ENCODE results near the gene MANSC4. TPM values are rescaled to one million over a fixed set of nuclear protein-coding genes. Genes with fewer than 3 reads are reported as not detected.
A peak's percentile ranks its signal among the peaks of the same experiment; 100 is the strongest.

The MANSC4 gene
- total RNA-seq = not detected in 2 replicates

DNA sequence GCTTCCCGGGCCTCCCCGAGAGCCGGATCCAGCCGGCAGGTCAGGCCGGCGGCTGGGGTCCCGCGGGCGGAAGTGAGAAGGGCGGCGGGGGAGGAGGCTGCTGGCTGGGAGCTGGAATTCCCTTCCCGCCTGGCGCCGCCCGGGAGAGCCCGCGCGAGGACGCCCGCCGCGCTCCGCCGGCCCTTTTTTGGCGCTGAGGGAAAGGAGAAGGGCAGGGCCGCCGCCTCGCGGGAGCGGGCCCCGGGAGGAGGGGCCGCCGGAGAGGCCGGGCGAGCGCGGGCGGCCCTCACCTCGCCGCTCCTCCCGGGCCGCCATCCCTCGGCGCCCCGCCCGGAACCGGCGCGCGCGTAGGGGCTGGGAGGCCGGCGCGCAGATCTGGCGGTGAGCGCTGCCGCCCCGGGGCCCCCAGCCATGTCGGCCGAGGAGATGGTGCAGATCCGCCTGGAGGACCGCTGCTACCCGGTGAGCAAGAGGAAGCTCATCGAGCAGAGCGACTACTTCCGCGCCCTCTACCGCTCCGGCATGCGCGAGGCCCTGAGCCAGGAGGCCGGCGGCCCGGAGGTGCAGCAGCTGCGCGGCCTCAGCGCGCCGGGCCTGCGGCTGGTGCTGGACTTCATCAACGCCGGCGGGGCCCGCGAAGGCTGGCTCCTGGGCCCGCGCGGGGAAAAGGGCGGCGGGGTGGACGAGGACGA, at the start of gene MANSC4, which contains the start of gene KLHL42:
Gene MANSC4, minus strand, starts transcription at position 317 of the 692 bp plus-strand sequence. CDS start 8,960 bp downstream, outside the sequence.
Gene KLHL42, plus strand, starts transcription at position 314 of the 692 bp plus-strand sequence. Its CDS starts 98 bp downstream, at position 412.
- Mint-ChIP-seq H3K36me3 (ENCODE audit: low read depth) (peaks cover 26% of the 10 kb centered on the region), H3K27ac (peak within 1 kb of the TSS; percentile 81), H3K9me3 (no peaks in the 10 kb centered on the region), H3K4me1 (ENCODE audit: low read depth) (peaks cover 28% of the 10 kb centered on the region), H3K27me3 (ENCODE audit: low read depth) (peaks cover 18% of the 10 kb centered on the region), H3K4me3 (ENCODE audit: low read depth) (peak within 1 kb of the TSS; percentile 80)
- peak; percentile 65 for DNase-seq (ENCODE audit: low spot score)
- intact Hi-C loops (cut with micrococcal nuclease) = loop anchor here (2.0 to 5.0 kb wide), 3 partner anchors 17 to 48 kb away; no protein-coding TSS in a partner anchor

DNA sequence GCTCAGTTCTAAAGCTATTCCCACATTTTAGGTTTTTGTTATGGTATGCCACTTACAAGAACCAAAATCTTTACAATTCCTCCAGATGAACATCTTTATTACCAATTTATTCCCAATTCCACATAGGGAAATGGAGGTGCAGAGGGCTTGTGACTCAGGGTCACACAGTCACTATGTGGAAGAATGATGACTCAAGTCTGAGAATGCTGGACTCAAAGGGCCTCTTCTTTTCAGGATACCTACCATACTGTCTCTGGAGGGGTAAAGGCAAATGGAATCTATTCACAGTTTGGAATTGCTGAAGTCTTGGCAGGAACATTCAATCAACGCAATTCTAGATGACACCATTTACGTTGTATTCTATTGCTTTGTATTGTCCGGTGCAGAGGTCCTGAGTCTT, 48.2 kb upstream of the MANSC4 start:
- peaks cover 19% of the 10 kb centered on the region for H3K4me1 Mint-ChIP-seq (ENCODE audit: low read depth)
- DNase-seq (ENCODE audit: low spot score) = no peak

DNA sequence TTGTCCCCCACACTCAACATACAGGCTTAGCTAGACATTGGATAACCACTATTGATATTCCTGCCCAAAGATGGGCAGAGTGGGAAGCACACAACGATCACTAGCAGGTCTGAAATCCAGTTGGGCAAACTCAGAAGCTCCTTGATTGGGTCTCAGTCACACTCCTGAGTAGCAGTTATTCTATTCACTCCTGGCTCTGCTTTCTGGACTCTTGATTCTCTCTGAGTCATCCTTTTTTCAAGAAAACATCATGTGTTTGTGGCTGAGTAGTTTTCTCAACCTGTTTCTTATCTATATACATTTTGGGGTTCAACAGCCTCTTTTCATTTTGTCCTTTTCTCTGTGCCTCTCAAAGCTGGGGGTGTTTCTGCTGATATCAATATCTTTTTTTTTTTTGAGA, 46.0 kb upstream of the MANSC4 start:
- Mint-ChIP-seq H3K9me3 (no peaks in the 10 kb centered on the region), H3K27ac (no peak overlapping the region), H3K4me1 (ENCODE audit: low read depth) (peaks cover 38% of the 10 kb centered on the region), H3K27me3 (ENCODE audit: low read depth) (peaks cover 25% of the 10 kb centered on the region), H3K4me3 (ENCODE audit: low read depth) (no peak overlapping the region), H3K36me3 (ENCODE audit: low read depth) (no peaks in the 10 kb centered on the region)
- no peak for DNase-seq (ENCODE audit: low spot score)
- intact Hi-C loops (cut with micrococcal nuclease) = no loop called here

More for the DNA sequence above, 48.2 kb upstream of the MANSC4 start:
- H3K27ac Mint-ChIP-seq = no peak overlapping the region
- no peaks in the 10 kb centered on the region for H3K9me3 Mint-ChIP-seq
- H3K4me3 Mint-ChIP-seq (ENCODE audit: low read depth) = no peak overlapping the region
- intact Hi-C loops (cut with micrococcal nuclease) = no loop called here
- peaks cover 33% of the 10 kb centered on the region for H3K27me3 Mint-ChIP-seq (ENCODE audit: low read depth)
- no peaks in the 10 kb centered on the region for H3K36me3 Mint-ChIP-seq (ENCODE audit: low read depth)

DNA sequence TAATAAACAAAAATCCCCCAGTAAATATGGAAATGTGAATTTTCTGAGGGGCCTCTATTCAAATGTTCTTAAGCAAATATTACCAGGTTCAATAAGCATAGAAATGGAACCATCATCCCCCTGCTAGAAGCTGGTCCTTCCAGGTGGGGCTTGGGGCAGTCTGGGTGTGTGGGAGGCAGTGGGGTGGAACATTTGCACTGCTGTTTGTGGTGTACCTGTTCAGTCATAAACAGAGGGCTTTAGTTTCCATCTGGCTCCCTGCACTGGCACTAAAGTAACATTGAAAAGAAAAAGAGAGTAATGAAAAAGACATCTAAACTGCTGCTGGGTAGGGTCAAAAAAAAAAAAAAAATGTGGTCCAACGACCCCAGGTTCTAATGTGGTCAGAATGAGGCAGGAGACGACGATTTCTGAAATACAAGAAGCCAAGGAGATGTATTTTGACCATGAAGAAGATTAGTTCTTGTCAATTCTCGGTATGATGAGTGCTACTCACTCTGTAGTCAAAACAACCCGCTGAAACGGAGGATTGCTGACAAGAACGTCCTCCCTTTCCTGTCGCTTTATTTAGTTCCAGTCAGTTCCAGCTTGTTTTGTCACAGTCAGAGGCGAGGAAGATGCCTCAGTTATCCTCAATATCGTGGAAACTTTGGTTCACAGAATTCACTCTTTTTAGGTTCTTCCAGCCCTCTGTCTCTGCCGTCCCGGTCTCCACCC, 44.2 kb upstream of the MANSC4 start:
- Mint-ChIP-seq H3K4me1 (ENCODE audit: low read depth) (peaks cover 39% of the 10 kb centered on the region), H3K27me3 (ENCODE audit: low read depth) (peaks cover 31% of the 10 kb centered on the region), H3K36me3 (ENCODE audit: low read depth) (no peaks in the 10 kb centered on the region), H3K27ac (peak overlapping the region; percentile 67), H3K9me3 (no peaks in the 10 kb centered on the region), H3K4me3 (ENCODE audit: low read depth) (no peak overlapping the region)
- intact Hi-C loops (cut with micrococcal nuclease) = loop anchor here (5.0 kb wide), 2 partner anchors 492 to 1278 kb away; partner anchors contain the start of gene BMAL2
- DNase-seq (ENCODE audit: low spot score) = no peak

DNA sequence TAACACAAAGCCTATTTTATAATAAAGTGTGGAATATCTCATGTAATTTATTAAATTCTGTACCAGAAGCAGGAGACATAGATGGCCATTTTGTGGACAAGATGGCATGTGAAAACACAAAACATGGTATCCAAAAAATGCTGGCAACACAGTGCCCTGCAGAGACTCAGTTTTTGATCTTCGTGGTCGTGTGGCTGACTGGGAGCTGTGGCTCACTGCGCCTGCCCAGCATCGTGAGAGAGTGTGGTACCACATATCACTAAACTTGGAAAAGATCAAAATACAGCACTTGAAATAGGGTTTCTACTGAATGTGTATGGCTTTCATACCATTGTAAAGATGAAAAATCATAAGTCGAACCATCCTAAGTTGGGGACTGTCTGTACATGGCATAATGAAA, 43.0 kb upstream of the MANSC4 start:
- Mint-ChIP-seq H3K27me3 (ENCODE audit: low read depth) (peaks cover 33% of the 10 kb centered on the region), H3K36me3 (ENCODE audit: low read depth) (no peaks in the 10 kb centered on the region)
- intact Hi-C loops (cut with micrococcal nuclease) = loop anchor here (2.0 to 5.0 kb wide), 5 partner anchors 42 to 1279 kb away; partner anchors contain the start of genes BMAL2, KLHL42 and MANSC4

DNA sequence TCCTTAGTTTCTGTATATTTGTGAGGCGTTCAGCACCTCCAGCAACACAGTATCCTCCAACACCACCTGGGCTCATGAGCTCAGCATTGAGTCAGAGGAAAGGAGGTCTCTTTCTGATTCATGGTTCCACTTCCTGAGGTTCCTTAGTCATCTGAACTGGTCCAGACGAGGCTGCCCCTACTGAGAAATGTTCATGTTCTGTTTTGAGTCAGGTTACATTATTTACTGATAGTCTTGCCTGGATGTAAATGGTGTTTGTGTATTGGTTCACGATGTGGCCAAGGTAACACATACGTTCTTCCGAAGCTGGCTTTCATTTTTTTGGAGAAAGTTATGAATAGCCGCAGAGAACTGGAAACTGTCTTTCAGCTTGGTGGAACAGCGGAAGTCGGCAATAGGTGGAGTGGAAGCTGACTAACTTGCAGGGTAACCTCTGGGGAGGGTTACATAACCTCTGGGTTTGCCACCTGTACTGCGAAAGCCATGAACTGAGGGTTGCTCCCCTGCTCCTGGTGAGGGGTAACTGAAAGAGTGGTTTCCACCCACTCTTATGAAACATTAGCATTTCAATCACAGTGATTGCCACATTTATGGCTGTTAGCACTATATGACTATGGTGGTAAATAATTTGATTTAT, 42.2 kb upstream of the MANSC4 start:
- H3K27me3 Mint-ChIP-seq (ENCODE audit: low read depth) = peaks cover 36% of the 10 kb centered on the region
- intact Hi-C loops (cut with micrococcal nuclease) = loop anchor here (1.0 to 5.0 kb wide), 15 partner anchors 20 to 1280 kb away; partner anchors contain the start of genes BMAL2, CCDC91, KLHL42 and MANSC4
- peaks cover 42% of the 10 kb centered on the region for H3K4me1 Mint-ChIP-seq (ENCODE audit: low read depth)

More for the DNA sequence above, 43.0 kb upstream of the MANSC4 start:
- no peak for DNase-seq (ENCODE audit: low spot score)
- H3K27ac Mint-ChIP-seq = no peak overlapping the region
- no peaks in the 10 kb centered on the region for H3K9me3 Mint-ChIP-seq
- no peak overlapping the region for H3K4me3 Mint-ChIP-seq (ENCODE audit: low read depth)
- peaks cover 42% of the 10 kb centered on the region for H3K4me1 Mint-ChIP-seq (ENCODE audit: low read depth)

DNA sequence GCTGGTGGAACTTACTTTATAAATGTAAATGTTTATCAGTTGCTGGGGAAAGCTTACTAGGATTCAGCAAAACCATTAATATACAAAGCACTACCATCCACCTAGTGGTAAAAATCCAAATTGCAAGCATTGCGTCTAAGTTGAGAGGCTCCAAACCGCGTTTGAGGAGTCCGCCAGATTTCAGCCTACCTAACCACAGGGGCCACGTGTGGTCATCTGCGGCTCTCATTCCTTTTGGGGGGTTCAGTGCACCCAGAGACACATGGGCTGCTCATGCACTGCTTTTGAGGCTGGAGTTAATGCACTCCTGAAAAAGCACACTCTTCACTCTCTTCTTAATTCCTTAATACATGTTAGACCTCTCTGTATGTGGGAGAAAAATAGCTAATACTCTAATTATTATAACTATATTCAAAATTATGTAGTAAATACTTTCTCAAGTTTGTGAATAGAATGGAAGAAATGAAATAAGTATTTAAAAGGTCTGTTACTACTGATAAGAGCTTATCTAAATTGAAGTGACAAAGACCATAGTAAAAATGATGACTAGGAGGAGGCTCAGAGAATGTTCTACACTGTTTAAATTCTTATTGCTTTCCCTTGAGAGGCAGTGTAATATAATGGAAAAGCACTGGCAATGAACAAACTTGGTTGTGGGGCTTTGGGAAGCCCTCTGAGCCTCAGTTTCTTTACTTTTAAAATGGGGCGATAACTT, 41.4 kb upstream of the MANSC4 start:
- H3K9me3 Mint-ChIP-seq = no peaks in the 10 kb centered on the region
- no peaks in the 10 kb centered on the region for H3K36me3 Mint-ChIP-seq (ENCODE audit: low read depth)
- no peak for DNase-seq (ENCODE audit: low spot score)
- H3K4me3 Mint-ChIP-seq (ENCODE audit: low read depth) = no peak overlapping the region
- peaks cover 36% of the 10 kb centered on the region for H3K27me3 Mint-ChIP-seq (ENCODE audit: low read depth)
- intact Hi-C loops (cut with micrococcal nuclease) = loop anchor here (2.0 to 5.0 kb wide), 3 partner anchors 119 to 1281 kb away; partner anchors contain the start of gene BMAL2
- peaks cover 44% of the 10 kb centered on the region for H3K4me1 Mint-ChIP-seq (ENCODE audit: low read depth)
- H3K27ac Mint-ChIP-seq = no peak overlapping the region

More for the DNA sequence above, 42.2 kb upstream of the MANSC4 start:
- Mint-ChIP-seq H3K27ac (peak overlapping the region; percentile 84), H3K36me3 (ENCODE audit: low read depth) (no peaks in the 10 kb centered on the region), H3K9me3 (no peaks in the 10 kb centered on the region), H3K4me3 (ENCODE audit: low read depth) (peak overlapping the region; percentile 10)
- DNase-seq (ENCODE audit: low spot score) = peak; percentile 24

DNA sequence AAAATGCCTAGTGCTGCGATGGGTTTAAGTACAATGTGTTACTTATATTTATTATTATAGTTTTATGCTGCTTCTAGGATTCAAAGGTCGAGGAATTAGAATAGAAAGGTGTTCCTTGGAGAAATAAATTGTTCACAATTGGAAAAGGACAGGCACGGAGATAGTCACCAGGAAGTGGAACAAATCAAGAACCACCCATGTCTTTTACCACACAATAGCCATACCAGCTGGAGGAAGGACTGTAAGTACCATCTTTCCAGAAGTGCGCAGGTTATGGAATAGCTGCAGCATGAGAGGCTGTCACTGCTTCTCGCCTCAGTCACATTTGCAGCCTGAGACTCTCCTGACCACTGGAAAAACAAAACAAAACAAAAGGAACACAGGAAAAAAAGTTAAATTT, 40.5 kb upstream of the MANSC4 start:
- intact Hi-C loops (cut with micrococcal nuclease) = loop anchor here (2.0 to 5.0 kb wide), 3 partner anchors 120 to 1282 kb away; partner anchors contain the start of gene BMAL2
- DNase-seq (ENCODE audit: low spot score) = no peak
- Mint-ChIP-seq H3K9me3 (no peaks in the 10 kb centered on the region), H3K4me3 (ENCODE audit: low read depth) (no peak overlapping the region), H3K27me3 (ENCODE audit: low read depth) (peaks cover 37% of the 10 kb centered on the region), H3K27ac (no peak overlapping the region), H3K4me1 (ENCODE audit: low read depth) (peaks cover 43% of the 10 kb centered on the region), H3K36me3 (ENCODE audit: low read depth) (no peaks in the 10 kb centered on the region)

DNA sequence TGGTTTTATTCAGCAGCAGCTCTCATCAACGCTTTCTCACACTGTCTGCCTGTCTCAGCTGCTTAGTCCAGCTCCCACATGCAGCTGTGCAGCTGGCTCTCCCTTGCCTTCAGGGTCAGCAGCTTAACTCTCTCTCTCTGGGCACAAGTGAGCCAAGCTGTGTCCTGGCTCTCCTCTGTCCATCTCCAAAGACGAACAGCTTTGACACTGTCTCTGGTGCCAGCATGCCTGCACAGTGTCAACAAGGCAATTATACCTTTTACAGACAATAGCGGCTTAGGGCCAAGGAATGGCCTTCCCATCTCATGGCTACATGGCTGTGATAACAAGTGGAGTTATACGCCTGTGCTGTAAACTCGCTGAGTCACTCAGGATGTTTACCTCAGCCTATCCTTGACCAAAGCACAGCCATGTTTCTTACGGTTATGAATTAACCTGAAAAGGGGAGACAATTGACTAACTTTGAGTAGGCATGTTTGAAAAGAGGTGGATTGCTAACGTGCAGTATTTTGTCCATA, 38.4 kb upstream of the MANSC4 start:
- Mint-ChIP-seq H3K27me3 (ENCODE audit: low read depth) (peaks cover 36% of the 10 kb centered on the region), H3K9me3 (no peaks in the 10 kb centered on the region), H3K4me3 (ENCODE audit: low read depth) (no peak overlapping the region), H3K4me1 (ENCODE audit: low read depth) (peaks cover 39% of the 10 kb centered on the region), H3K27ac (no peak overlapping the region), H3K36me3 (ENCODE audit: low read depth) (no peaks in the 10 kb centered on the region)
- DNase-seq (ENCODE audit: low spot score) = no peak
- intact Hi-C loops (cut with micrococcal nuclease) = no loop called here

DNA sequence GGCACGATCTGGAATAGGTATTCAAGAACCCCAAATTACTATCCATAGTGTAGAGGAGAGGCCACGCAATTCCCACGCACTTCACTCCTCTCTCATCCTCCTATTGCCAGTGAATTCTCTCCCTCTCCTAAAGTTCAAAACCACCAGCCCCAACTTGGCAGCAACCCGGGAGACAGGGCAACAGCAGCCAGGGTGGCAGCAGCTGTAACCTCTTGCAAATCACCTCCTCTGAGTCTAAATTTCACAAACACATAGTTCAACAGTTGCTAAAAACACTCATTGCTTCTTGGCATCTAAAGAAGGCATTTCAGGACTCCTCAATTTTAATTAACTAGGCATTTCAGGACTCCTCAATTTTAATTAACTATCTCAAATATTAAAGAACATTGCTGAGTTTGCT, 37.7 kb upstream of the MANSC4 start:
- H3K9me3 Mint-ChIP-seq = no peaks in the 10 kb centered on the region
- H3K27ac Mint-ChIP-seq = no peak overlapping the region
- H3K36me3 Mint-ChIP-seq (ENCODE audit: low read depth) = no peaks in the 10 kb centered on the region
- peaks cover 36% of the 10 kb centered on the region for H3K27me3 Mint-ChIP-seq (ENCODE audit: low read depth)
- peaks cover 35% of the 10 kb centered on the region for H3K4me1 Mint-ChIP-seq (ENCODE audit: low read depth)
- no peak for DNase-seq (ENCODE audit: low spot score)
- intact Hi-C loops (cut with micrococcal nuclease) = no loop called here
- H3K4me3 Mint-ChIP-seq (ENCODE audit: low read depth) = no peak overlapping the region

DNA sequence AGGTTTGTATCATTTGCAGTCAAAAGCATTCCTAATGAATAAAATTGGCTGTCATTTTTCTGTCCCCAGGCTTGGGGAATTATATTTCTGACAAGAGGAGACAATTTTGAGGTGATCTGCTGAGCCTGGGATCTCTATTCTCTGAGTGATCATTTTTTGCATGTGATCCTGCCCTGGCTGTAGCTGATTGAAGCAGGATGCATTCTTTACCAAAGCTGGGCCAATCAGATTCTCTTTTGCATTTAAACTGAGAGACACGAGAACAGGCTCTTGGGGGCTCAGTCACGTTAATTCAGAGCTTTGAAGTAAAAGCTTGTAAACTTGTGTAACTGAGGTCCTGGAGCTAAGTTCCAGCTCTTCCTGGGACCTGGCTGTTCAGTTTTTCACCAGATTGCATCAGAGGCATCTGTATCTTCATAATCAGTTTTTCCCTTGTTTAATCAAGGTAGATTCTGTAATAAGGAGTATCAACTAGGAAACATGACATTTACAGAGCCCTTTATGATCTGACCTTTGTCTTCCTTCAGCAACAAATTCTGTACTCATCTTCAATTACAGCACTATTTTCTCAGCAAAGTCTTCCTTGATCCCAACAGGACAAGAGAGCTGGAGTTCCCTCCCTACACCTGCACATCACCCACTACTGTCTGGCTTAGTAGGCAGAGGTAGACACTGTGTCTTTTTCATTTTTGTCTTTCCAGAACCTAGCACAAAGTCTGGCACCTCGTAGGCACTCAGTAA, 35.0 kb upstream of the MANSC4 start:
- H3K4me3 Mint-ChIP-seq (ENCODE audit: low read depth) = no peak overlapping the region
- intact Hi-C loops (cut with micrococcal nuclease) = no loop called here
- H3K27me3 Mint-ChIP-seq (ENCODE audit: low read depth) = peaks cover 46% of the 10 kb centered on the region

More for the DNA sequence above, 35.0 kb upstream of the MANSC4 start:
- no peak for DNase-seq (ENCODE audit: low spot score)
- Mint-ChIP-seq H3K9me3 (no peaks in the 10 kb centered on the region), H3K4me1 (ENCODE audit: low read depth) (peaks cover 19% of the 10 kb centered on the region), H3K27ac (no peak overlapping the region), H3K36me3 (ENCODE audit: low read depth) (no peaks in the 10 kb centered on the region)

Data from activated T-helper 2 cell treated with anti-CD3 and anti-CD28 coated beads, Interferon-gamma antibody, Interleukin-2, Interleukin-4, amounts not matched to agents 10 μg/mL and 5 μg/mL and 100 μg/mL, durations not matched to agents 14 hours and 24 hours and 36 hours (primary cell).